Naive B cell (primary cell): ENCODE measurements around the gene MYCBP2. TPM values are rescaled to one million over a fixed set of nuclear protein-coding genes. Genes with fewer than 3 reads are reported as not detected.

Experiments
- polyA plus RNA-seq, 6 donors: library from polyadenylated mRNA; unstranded; fragments of 300-500 nt; fragmentation: Illumina TruSeq; gene quantifications; one replicate each; pipeline ENCODE4 v1.2.3, GENCODE V29; 2021; ENCODE audit warnings: low read depth in 6 of 6

The MYCBP2 gene
- polyA plus RNA-seq, 6 donors from 2014 or later, result 31.5 to 81.0 (median 53.3) TPM

Other genes starting within 250 kb of the MYCBP2 start
- gene SCEL, start 208.6 kb upstream of the MYCBP2 start, polyA plus RNA-seq, result not detected